GM18517 (cell line): ENCODE results near the gene TBC1D8.

Experiments
- ATAC-seq: cut with Tn5 transposase; IDR thresholded peaks from one replicate; pipeline ENCODE4 v1.9.1; 2021; ENCODE audit warnings: mild to moderate bottlenecking, moderate library complexity; ENCODE audit not compliant: unreplicated experiment

TBC1D8 gene

DNA sequence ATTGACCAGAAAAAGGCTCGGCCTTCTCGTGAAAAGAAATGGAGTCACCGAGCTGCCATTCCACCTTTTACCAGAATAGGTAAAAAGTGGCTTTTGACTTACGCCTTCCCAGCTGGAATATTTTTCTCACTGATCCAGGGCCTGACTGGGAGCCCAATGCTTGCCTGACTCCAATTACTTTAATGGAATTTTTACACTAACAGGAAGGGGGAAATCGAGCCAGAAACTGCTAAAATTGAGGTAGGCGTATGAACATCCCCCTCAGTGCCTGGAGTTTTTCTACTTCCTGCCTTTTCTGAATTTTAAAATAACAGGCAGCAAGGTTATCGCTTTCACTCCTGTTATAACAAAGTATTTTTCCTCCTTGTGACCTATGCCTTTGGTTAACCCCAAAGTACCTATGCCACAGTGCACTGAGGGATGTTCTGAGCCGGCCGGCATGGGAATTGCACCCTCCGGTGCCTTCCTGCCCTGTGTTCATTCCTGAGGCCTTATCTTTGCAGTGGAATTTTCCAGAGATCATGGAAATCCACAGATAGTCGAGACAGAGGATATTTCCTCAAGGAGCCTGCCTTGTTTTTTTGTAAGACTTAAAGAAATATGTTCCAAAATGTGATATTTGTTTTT, 167.4 kb downstream of the TBC1D8 start:
- no peak for ATAC-seq

DNA sequence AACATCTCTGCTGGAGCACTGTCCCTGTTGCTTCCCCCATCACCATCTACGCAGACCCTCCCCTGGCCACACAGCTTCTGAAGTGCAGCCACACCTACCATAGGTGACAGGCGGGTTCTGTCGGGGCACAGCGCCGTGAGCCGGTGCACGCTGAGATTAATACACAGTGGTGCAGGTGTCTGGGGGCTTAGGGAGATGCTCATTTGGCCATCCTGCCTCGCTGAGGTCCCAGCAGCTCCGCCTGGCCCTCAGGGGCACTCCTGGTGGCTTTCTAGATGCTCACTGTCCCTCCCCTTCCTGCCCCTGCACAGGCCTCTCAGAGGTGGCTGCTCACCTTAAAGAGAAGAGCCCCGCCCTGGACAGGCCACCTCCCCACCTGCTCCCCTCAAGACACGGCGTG, 168.0 kb downstream of the TBC1D8 start:
- ATAC-seq: no peak

DNA sequence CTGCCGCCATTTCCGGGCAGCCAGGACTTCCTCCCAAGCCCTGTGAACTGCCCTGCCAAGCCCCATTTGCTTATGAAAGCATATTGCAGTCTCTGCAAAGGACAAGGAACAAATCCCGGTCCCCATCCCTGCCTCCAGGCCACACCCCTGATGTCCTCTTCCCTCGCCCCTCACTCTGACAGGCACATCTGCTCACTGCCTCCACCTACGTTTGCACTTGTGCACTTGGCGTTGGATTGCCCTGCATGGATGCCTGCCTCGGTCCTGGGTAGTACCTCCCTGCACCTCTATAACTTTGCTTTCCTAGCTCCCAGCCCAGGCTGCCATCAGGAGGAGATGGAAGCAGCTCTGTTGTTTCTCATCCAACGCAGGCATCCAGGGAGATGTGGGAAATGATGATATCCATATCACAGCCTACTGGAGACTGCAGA, 168.7 kb downstream of the TBC1D8 start:
- no peak for ATAC-seq

DNA sequence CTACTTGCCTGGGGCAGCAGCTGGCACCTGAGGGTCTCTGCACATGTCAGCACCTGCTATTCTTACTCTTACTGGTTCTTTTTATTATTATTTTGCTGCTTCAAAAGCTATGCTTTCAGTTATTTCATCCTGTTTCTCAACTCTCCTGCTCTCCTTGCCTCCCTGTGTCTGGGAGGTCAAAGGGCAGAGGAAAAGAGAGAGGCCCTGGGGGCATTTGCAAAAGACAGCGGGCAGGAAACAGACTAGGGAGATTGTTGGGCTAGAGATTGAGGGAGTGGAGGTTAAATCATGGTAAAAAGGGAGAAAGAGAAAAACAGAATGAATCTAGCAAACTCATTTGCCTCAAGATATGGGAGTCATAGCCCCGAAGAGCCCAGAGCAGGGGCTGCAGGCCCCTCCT, 170.2 kb downstream of the TBC1D8 start:
- no peak for ATAC-seq

DNA sequence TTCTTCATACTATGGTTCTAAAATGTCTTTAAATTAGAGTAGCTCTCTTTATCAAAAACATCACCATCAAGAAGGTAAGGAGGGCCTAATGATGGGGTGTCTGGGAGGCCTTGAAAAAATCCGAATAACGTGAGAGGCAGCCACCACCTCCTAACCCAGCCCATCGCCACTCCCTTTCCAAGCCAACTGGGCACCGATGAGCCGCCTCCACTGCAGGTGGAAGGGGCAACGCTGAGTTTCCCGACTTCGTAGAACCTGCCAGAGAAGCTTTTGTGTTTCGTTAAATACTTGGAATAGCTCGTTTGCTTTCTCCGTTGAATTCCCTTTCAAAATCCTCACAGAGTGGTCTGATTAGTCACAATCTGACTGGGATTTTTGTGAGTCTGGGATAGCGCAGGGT, 171.1 kb downstream of the TBC1D8 start:
- ATAC-seq: no peak

DNA sequence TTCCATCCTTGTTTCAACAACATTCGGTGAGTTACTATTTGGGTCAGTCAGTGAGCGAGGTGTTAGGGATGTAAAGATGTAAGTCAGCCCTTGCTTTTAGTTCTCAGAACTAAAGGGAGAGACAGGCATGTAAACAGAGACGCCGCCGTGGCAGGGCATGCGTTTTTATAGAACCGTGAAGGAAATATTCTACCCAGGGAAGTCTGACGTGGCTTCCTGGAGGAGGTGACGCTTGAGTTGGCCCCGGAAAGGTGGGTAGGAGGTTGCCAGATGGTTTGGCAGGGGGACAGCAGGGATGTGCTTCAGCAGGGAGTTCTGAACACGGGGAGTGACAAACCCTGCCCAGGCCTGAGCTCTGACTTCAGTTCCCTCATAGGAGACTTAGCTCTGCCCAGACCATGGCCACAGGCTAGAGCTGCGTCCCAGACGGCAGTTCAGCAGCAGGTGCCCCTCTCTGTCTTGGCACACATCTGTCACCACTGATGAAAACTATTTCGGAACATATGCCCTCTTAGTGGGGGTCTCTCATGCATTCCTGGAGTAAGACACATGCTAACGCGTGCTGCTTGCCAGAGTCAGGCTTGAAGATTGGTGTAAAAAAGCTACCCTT, 172.5 kb downstream of the TBC1D8 start:
- ATAC-seq: no peak

DNA sequence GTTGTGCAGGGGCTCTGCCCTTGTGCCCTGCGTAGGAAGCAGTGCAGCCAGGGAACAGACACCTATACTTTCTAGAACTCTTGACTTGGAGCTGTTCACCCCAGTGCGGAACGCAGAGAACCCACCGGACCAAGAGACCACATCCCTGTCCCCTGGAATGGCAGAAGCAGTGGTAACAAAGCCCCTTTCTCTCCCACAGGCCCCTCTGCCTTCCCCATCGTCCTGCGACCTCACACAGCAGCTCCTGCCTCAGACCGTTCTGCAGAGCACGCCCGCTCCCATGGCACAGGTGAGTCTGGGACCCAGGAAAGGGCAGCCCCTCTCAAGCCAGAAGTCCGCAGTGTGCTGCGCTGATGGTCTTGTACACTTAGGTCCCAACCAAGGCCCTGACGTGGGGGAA, 173.7 kb downstream of the TBC1D8 start:
- no peak for ATAC-seq

DNA sequence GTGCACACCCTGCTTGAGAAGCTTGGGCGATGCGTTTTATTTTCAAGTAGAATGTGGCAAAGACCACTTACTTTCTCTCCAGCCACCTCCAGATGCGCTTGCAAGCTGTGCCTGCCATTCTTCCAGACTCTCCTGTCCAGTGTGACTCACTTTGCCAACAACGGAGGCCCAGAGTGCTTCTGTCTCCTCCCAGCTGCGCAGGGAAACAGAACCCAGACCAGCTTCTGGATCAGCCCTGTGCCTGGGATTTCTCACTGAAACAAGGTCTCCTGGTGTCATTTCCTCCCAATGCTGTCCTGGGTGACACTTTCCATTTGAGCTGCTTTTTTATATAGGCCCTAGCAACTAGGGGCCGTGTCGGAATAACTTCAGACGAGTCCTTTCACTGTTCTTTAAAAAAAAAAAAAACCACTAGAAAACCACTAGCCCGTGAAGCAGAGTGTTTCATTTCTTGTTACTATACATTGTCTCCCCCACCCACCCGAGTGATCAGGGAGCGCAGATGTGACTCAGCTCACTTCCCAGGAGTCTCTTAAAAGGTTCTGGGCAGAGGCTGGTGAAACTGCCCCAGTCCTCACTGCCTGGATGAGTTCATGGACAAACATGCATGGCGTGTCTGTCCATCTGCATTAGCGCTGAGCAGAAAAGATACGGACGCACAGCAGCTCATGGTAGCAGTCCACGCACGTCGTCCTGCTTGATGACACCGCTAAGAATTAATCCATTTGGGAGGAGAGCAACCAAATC, 174.4 kb downstream of the TBC1D8 start:
- ATAC-seq: peak; percentile 93

DNA sequence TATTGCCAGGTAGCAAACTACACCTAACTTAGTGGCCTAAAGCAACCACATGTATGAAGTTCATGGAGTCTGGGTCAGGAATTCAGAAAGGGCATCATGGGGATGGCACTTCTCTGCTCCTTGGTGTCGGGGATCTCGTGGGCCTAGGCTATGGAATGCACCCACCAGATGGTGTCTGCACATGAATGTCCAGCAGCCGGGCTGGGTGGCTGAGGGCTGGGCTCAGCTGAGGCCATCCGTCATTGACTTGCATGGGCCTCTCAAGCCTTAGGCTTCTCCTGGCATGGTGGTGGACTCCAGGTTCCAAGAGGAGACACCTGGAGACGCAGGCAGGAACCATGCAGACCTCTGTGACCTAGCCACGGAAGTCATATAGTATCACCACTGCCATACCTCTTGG, 175.1 kb downstream of the TBC1D8 start:
- ATAC-seq: no peak

DNA sequence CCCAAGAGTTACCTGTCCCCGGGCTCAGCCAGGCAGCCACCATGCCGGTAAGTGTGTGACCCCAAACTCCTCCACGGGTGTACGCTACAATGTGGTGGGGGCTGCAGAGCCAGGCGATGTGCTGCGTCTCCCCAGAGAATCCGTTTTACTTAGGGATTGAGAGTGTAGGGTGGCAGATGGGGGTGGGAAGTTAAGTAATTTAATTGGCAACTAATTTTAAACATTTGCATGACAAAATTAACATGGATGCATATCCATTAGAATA, 175.7 kb downstream of the TBC1D8 start:
- no peak for ATAC-seq

DNA sequence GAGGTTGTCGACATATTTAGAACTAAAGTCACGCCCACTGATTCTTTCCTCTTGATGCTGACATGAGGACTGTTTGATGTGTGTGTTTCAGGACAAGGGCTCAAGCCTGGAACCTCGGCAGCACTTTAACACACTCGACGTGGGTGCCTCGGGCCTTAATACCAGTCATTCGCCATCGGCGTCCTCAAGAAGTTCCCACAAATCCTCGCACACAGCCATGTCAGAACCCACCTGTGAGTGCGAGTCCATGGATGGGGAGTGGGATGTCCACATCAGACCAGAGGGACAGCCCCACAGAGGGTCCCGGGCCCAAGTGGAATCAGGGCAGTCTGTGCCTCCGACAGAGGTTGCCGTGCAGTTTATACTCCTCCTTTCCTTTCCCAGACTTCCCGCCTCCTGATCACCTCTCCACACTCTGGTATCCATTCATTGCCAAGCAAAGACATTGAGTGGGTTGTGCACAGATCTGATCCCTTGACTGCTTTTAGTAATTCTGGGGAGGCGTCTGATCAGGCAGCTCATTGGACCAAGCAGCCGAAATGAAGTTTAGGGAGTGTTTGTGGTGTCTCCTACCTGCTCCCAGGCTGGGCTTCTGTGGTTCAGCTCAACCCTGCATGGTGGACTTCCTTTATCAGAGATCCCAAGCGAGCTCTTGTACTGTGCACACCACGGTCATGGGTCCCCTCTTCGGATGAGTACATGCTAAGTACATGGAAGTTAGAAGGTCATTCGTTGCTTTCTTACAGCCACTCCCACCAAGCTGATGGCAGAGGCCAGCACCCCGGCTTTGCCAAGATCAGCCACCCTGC, 176.3 kb downstream of the TBC1D8 start:
- ATAC-seq: no peak

DNA sequence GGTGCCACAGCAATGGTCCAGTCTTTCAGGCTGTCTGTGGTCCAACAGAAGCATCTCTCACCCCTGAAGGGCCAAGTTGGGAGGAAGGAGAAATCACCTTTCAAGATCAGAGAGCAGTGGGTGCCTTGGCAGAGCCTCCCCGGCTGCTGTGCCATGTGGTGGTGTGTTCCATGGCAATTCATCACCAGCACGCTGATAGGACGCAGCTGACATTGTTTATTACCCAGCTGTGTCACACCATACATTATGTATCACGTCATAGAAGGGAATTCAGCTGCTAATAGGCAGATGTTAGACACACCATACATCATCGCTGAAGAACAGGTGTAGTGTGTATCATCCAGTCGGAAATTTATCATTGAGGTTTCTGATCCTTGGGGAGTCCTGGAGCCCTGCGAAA, 178.7 kb downstream of the TBC1D8 start:
- ATAC-seq: no peak

DNA sequence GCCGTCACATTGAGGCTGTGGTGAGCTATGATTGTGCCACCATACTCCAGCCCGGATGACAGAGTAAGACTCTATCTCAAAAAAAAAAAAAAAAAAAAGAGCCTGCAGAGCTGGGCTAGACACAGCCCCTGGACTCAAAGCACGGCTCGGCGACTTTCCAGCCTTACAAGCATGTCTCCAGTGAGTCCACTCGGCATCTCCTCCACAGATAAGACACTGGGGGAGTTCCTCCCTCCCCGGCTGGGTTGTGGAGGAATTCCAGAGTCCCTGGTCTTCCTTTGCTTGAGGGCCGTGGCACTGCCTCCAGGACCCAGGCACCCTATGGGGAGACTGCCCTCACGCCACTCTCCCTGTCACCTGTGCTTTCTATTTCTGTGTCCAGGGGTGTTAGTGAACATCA, 180.0 kb downstream of the TBC1D8 start:
- ATAC-seq: no peak

DNA sequence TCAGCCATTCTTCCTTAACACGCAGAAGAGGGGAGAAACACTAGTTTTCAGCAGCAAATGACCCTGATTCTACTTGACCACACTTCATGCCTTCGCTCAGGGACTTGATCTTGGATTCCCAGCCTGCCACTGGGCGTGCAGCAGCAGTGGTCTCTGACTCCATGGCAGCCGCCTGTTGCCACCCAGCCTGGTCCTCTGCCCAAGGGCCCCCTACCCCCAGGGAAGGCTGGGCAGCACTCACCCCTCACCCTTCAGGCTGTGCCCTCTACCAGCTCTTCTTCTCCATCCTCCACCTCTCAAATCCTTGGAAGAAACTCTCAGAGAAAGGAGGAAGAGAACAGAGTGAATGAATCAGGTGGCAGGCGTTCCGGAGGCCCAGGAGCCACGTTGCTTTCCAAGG, 181.2 kb downstream of the TBC1D8 start:
- ATAC-seq: no peak

DNA sequence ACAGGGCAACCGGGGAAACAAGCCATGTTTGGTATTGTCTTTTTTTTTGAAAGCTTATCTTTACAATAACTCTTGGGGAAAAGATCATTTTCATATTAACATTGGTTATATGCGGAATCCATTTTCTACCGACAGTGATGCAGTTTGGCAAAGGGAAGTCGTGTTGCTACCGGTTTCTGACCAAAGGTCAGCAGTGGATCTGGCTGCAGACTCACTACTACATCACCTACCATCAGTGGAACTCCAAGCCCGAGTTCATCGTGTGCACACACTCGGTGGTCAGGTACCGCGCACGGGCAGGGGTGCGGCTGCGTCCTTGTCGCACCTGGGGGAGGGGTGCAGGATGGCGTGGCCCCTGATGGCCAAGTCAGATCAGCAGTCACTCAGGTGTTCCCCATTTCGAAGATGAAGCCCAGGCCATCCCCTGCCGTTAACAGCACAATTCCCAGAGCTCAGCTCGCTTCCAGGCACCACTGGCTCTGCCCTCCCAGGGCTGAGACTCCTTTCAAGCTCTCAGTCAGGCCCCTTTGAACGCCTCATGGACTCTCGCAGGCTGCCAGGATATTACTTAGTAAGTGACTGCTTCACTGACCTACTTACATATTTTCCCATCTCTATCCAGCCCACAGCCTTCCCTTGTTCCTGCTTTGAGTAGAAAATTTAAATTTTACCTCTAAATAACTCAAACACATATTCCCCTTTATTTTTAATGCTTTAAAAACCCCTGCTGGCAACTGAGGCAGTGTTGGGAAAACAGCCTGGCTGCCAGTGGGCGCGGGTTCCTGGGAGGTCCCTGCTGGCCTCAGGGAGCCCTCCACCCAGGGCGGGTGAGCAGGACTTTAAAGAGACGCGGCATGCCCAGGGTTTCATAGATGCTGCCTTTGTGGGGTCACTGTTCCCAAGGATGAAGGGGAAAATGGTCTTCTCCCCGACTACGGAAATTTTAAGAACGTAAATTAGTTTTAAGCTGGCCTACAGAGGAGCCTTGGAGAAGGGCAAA, 182.7 kb downstream of the TBC1D8 start:
- ATAC-seq: no peak

DNA sequence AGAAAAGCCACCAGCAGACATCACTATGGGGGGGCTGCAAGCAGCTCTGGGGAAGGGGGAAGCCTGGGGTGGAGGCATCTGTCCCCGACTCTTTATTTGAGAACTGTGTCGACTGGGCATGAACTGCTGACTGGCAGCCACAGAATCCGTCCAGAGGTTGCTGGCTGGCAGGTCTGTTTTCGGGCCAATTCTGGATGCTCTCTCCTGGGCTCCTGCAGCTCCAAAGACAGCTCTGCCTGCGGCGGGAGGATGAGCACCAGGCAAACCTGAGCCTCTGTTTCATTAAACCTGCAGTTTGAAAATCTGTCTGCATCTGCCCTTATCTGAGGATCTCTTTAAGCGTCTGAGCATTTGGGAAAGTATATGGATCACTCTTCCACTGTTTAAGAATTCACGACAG, 183.5 kb downstream of the TBC1D8 start:
- no peak for ATAC-seq

DNA sequence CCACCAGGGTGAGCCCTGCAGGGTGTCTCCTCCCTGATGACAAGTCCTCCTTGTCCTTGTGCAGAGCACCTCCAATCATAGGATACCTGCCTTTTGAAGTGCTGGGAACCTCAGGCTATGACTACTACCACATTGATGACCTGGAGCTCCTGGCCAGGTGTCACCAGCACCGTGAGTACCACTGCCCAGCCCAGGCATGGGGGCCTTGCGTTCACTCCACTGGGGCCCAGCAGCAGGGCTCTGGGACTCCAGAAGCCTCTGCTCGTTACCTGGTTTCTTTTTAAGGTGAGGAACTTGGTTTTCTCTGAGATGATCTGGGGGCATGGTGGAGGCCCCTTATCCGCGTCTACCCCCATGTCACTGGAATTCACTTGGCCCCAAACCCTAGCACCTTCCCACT, 185.6 kb downstream of the TBC1D8 start:
- ATAC-seq: no peak

DNA sequence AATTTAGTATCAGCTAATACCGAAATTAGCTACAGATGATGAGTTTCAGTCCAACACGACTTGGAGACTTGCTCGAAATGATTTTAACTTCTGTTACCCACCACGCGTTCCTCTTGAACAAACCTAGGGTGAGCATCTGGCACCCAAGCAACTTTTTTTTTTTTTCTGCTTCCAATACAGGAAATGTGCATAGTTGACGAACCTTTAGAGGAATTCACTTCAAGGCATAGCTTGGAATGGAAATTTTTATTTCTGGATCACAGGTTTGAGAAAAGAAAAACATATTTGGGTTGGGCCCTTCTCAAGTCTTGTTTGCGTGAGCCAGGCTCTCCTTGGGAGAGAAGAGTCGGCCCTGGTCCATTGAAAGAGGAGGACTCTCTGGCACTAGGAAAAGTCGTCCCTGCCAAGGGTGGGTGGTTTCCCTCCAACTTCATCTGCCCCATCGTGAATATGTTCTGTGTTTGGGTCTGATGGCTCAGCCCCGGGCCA, 186.5 kb downstream of the TBC1D8 start:
- no peak for ATAC-seq

DNA sequence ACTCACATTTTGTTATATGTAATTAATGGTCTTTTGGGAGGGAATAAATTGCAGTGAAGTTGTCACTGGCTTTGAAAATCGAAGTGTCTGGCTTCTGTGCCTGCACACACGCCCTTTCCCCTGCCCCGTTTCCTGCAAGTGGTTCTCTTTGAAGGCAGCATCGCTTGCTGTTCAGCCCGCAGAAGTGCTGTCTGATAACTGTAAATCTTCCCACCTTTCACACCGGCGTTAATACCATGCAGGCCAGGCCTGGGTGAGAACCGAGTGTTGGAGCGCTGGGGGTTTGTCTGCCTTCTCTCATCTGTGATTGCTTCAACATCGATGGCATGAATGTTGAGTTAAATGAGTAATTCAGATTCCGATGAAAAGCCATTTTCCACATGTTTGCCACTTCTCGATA, 187.0 kb downstream of the TBC1D8 start:
- no peak for ATAC-seq

DNA sequence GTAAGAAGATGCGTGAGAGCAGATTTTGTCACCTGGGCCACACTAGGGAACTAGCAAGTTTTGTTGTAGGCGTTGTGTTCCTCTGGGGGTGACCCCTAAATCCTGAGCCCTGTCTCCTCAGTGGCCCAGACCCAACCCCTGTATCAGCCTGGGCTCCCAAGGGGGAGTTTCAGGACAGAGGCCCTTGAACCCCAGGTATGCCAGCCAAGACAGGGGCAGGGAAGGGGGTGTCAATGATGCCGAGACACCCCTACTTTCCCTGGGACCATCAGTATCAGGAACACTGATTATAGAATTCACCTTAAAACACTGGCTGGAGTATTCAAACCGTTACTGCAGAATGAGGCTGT, 188.2 kb downstream of the TBC1D8 start:
- no peak for ATAC-seq
